BLaER1 (cell line): ENCODE results near the gene RAB17.

Experiments
- H3K27ac ChIP-seq: shearing (Covaris generic); formaldehyde crosslinking; 2 replicates; pipeline ENCODE4 v1.8.1; 2022
- H3K27me3 ChIP-seq: shearing (Covaris generic); formaldehyde crosslinking; 2 replicates; pipeline ENCODE4 v1.8.1; 2022
- H3K36me3 ChIP-seq: shearing (Covaris generic); formaldehyde crosslinking; 2 replicates; pipeline ENCODE4 v1.8.1; 2022
- H3K4me1 ChIP-seq: shearing (Covaris generic); formaldehyde crosslinking; 2 replicates; pipeline ENCODE4 v1.8.1; 2022
- H3K4me2 ChIP-seq: shearing (Covaris generic); formaldehyde crosslinking; 2 replicates; pipeline ENCODE4 v1.8.1; 2022
- H3K4me3 ChIP-seq: shearing (Covaris generic); formaldehyde crosslinking; 2 replicates; pipeline ENCODE4 v1.8.1; 2022
- H3K9ac ChIP-seq: shearing (Covaris generic); formaldehyde crosslinking; 2 replicates; pipeline ENCODE4 v1.8.1; 2022
- H3K9me3 ChIP-seq: shearing (Covaris generic); formaldehyde crosslinking; 2 replicates; pipeline ENCODE4 v1.8.1; 2022
- H4K20me1 ChIP-seq: shearing (Covaris generic); formaldehyde crosslinking; 2 replicates; pipeline ENCODE4 v1.8.1; 2022
- Cebpa-rat ChIP-seq: shearing (Covaris generic); IDR thresholded peaks from 2 replicates; pipeline ENCODE4 v1.8.1; 2022

RAB17 gene

GRCh38 chr2:237564526-237565131 is 25.9 kb downstream of the RAB17 start:
- H3K4me2 ChIP-seq = no peak overlapping the region
- no peaks in the 10 kb centered on the region for H3K27me3 ChIP-seq
- H3K9ac ChIP-seq = no peak overlapping the region
- no peak overlapping the region for H3K27ac ChIP-seq
- no peaks in the 10 kb centered on the region for H3K36me3 ChIP-seq
- no peak for TF ChIP-seq Cebpa-rat
- peaks cover 10% of the 10 kb centered on the region for H3K4me1 ChIP-seq
- H4K20me1 ChIP-seq = no peaks in the 10 kb centered on the region
- H3K4me3 ChIP-seq = no peak overlapping the region
- H3K9me3 ChIP-seq = no peaks in the 10 kb centered on the region

- TF ChIP-seq Cebpa-rat = no peak
- no peaks in the 10 kb centered on the region for H3K27me3 ChIP-seq
Observed at GRCh38 chr2:237563816-237564215, 26.7 kb downstream of the RAB17 start.

GRCh38 chr2:237561221-237561620 is 29.3 kb downstream of the RAB17 start:
- no peaks in the 10 kb centered on the region for H3K36me3 ChIP-seq
- no peak overlapping the region for H3K4me2 ChIP-seq
- H3K4me3 ChIP-seq = no peak overlapping the region
- peaks cover 2% of the 10 kb centered on the region for H3K9me3 ChIP-seq
- no peak overlapping the region for H3K27ac ChIP-seq
- TF ChIP-seq Cebpa-rat = no peak
- H3K4me1 ChIP-seq = peaks cover 8% of the 10 kb centered on the region
- H3K9ac ChIP-seq = no peak overlapping the region
- no peaks in the 10 kb centered on the region for H3K27me3 ChIP-seq
- no peaks in the 10 kb centered on the region for H4K20me1 ChIP-seq

More at GRCh38 chr2:237563816-237564215, 26.7 kb downstream of the RAB17 start:
- Histone ChIP-seq H3K9me3 (no peaks in the 10 kb centered on the region), H3K36me3 (no peaks in the 10 kb centered on the region), H3K4me1 (peaks cover 17% of the 10 kb centered on the region), H3K4me2 (no peak overlapping the region), H3K4me3 (no peak overlapping the region), H3K27ac (no peak overlapping the region), H4K20me1 (no peaks in the 10 kb centered on the region), H3K9ac (no peak overlapping the region)

GRCh38 chr2:237558961-237559641 is 31.4 kb downstream of the RAB17 start:
- peaks cover 23% of the 10 kb centered on the region for H3K9me3 ChIP-seq
- no peaks in the 10 kb centered on the region for H3K27me3 ChIP-seq
- no peak overlapping the region for H3K9ac ChIP-seq
- no peak overlapping the region for H3K4me3 ChIP-seq
- H3K27ac ChIP-seq = no peak overlapping the region
- no peaks in the 10 kb centered on the region for H3K36me3 ChIP-seq
- TF ChIP-seq Cebpa-rat = no peak
- no peaks in the 10 kb centered on the region for H4K20me1 ChIP-seq
- H3K4me2 ChIP-seq = peak overlapping the region; percentile 28; the same call in 1 of the 2 replicates
- H3K4me1 ChIP-seq = peaks cover 8% of the 10 kb centered on the region

GRCh38 chr2:237557633-237558015 is 32.9 kb downstream of the RAB17 start:
- peaks cover 8% of the 10 kb centered on the region for H3K4me1 ChIP-seq
- H3K27ac ChIP-seq = no peak overlapping the region
- no peak overlapping the region for H3K4me3 ChIP-seq
- H3K4me2 ChIP-seq = no peak overlapping the region
- peaks cover 38% of the 10 kb centered on the region for H3K9me3 ChIP-seq
- H3K27me3 ChIP-seq = no peaks in the 10 kb centered on the region
- no peak overlapping the region for H3K9ac ChIP-seq
- TF ChIP-seq Cebpa-rat = no peak
- H4K20me1 ChIP-seq = no peaks in the 10 kb centered on the region
- H3K36me3 ChIP-seq = no peaks in the 10 kb centered on the region

GRCh38 chr2:237556773-237557632 is 33.5 kb downstream of the RAB17 start:
- H3K4me3 ChIP-seq = no peak overlapping the region
- H3K36me3 ChIP-seq = no peaks in the 10 kb centered on the region
- no peaks in the 10 kb centered on the region for H4K20me1 ChIP-seq
- no peak overlapping the region for H3K27ac ChIP-seq
- no peaks in the 10 kb centered on the region for H3K27me3 ChIP-seq
- TF ChIP-seq Cebpa-rat = no peak
- H3K9me3 ChIP-seq = peaks cover 39% of the 10 kb centered on the region
- H3K4me2 ChIP-seq = no peak overlapping the region
- peaks cover 8% of the 10 kb centered on the region for H3K4me1 ChIP-seq
- H3K9ac ChIP-seq = no peak overlapping the region

- Histone ChIP-seq H3K27ac (no peak overlapping the region), H3K36me3 (no peaks in the 10 kb centered on the region), H3K27me3 (no peaks in the 10 kb centered on the region), H3K9me3 (peaks cover 39% of the 10 kb centered on the region), H4K20me1 (no peaks in the 10 kb centered on the region), H3K4me3 (no peak overlapping the region), H3K4me1 (peaks cover 8% of the 10 kb centered on the region), H3K9ac (no peak overlapping the region), H3K4me2 (no peak overlapping the region)
- no peak for TF ChIP-seq Cebpa-rat
Observed at GRCh38 chr2:237555560-237555959, 35.0 kb downstream of the RAB17 start.

GRCh38 chr2:237553948-237554347 is 36.6 kb downstream of the RAB17 start:
- H3K27ac ChIP-seq = no peak overlapping the region
- no peak overlapping the region for H3K9ac ChIP-seq
- H3K4me3 ChIP-seq = no peak overlapping the region
- H3K4me1 ChIP-seq = peaks cover 18% of the 10 kb centered on the region
- H3K4me2 ChIP-seq = no peak overlapping the region
- no peaks in the 10 kb centered on the region for H4K20me1 ChIP-seq
- H3K9me3 ChIP-seq = peaks cover 39% of the 10 kb centered on the region
- no peaks in the 10 kb centered on the region for H3K36me3 ChIP-seq
- TF ChIP-seq Cebpa-rat = no peak
- H3K27me3 ChIP-seq = no peaks in the 10 kb centered on the region

- H3K4me2 ChIP-seq = no peak overlapping the region
- H3K9me3 ChIP-seq = peaks cover 39% of the 10 kb centered on the region
- no peak overlapping the region for H3K4me3 ChIP-seq
- TF ChIP-seq Cebpa-rat = no peak
- no peaks in the 10 kb centered on the region for H3K36me3 ChIP-seq
- H3K27me3 ChIP-seq = no peaks in the 10 kb centered on the region
- no peaks in the 10 kb centered on the region for H4K20me1 ChIP-seq
- no peak overlapping the region for H3K9ac ChIP-seq
- peaks cover 26% of the 10 kb centered on the region for H3K4me1 ChIP-seq
- H3K27ac ChIP-seq = no peak overlapping the region
Observed at GRCh38 chr2:237552908-237553307, 37.6 kb downstream of the RAB17 start.

GRCh38 chr2:237551071-237551574 is 39.4 kb downstream of the RAB17 start:
- H3K36me3 ChIP-seq = no peaks in the 10 kb centered on the region
- H3K4me3 ChIP-seq = no peak overlapping the region
- H3K4me2 ChIP-seq = no peak overlapping the region
- no peak overlapping the region for H3K27ac ChIP-seq
- no peaks in the 10 kb centered on the region for H4K20me1 ChIP-seq
- no peak overlapping the region for H3K9ac ChIP-seq
- no peaks in the 10 kb centered on the region for H3K27me3 ChIP-seq
- TF ChIP-seq Cebpa-rat = no peak
- H3K4me1 ChIP-seq = peaks cover 41% of the 10 kb centered on the region
- peaks cover 36% of the 10 kb centered on the region for H3K9me3 ChIP-seq
